ENCODE results near the gene SFTPB.
"Not testable (repeated sequence)": the region's sequence is repeated elsewhere in the genome, so short reads cannot be mapped to it uniquely, and the experiment has no call there.

SFTPB gene

DNA sequence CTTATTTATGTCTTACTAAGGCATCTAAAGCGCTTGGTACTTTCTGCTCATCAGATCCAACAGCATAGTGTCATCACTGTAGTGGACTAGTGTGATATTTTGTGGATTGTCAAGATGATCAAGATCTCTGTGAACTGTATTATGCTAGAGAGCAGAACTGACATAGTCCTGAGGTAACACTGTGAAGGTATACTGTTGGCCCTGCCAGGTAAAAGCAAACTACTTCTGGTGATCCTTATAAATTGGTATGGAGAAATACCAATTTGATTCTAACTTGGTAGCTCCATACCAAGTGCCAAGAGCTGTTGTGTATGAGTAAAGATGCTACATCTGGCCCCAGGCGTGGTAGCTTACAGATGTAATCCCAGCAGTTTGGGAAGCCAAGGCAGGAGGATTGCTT, 15.9 kb downstream of the SFTPB start:
- no peak for DNase-seq

DNA sequence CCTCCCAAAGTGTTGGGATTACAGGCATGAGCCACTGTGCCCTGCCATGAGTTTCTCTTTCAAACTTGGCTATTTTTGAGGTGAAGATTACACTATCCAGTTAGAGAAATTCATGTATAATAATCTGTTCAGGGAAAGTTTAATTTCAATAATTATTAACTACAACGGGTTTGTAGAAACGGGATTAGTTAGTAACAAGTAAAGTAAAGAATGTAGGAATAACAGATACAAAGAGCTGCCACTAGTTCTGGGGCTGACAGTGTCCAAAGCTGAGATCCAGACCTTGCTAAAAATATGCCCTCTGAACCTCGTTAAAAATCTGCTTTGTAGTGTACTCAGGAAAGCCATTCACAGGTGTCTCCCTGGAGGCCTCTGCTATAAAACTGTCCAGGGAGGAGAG, 16.9 kb downstream of the SFTPB start:
- no peak for DNase-seq

DNA sequence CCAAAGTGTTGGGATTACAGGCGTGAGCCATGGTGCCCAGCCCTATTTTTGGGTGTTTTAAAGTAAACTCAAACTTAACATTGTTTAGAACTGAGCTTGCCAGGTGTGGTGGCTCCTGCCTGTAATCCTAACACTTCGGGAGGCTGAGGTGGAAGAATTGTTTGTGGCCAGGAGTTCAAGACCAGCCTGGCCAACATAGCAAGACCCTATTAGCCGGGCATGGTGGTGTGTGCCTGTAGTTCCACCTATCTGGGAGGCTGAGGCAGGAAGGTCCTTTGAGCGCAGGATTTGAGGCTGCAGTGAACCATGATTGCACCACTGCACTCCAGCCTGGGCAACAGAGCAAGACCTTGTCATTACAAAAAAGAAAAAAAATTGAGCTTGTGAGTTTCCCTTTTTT, 17.5 kb downstream of the SFTPB start:
- DNase-seq = no peak

DNA sequence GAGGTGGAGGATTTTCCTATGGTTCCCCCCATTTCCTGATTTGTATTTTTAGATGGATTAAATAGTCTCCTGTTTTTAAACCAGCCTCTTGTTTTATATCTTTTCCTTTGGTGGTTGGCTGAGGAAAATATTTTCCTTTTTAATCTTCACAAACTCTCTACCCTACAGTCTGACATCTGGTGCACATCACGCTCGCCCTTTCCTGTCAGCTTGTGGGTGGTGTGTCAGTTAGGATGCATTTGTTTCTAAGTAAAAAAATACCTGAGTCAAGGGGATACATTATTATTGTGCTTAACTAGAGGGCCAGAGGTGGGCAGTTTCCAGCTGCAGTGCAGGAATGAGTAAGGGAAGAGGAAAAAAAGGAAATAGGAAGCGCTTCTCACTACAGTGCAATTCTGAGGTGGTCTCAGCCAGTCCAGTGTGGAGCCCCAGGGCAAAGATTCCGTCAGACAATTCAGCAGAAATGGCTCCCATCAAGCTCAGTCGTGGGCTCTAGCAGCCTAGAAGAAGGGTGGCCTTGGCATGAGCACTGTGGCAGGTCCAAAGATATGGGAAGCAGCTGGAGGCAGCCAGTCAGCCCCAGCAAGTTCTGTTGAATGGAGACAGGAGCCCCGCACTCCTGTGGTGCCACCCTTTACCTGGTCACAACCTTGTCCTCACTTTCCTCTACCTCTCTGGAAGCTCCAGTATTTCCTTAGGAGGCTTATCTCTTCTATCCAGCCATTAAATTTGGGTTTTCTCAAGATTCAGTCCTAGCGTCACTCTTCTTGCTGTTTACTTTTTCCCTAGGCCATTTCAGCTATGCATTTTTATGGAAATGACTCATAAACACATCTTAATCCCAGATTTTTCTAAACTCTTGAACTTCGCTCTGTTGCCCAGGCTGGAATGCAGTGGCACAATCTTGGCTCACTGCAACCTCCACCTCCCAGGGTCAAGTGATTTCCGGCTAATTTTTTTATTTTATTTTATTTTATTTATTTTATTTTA, 18.5 kb downstream of the SFTPB start:
- no peak for DNase-seq

DNA sequence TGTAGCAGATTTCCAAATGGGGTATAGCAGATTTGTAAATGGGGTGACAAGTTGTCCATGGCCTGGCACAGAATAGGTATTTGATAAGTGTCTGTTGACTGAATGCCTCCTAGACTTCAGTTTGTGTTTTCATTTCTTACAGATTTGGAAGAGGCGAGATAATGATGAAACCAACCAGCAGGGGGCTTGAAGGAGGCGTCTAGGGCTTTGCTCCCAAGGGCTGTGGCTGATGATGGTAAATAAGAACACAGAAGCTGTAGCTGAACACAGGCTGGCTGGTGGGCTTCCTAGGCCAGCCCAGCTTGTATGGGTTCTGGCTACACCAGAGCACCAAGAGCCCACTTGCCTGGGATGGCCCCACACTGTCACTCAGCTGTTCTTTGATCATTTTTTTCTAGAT, 19.4 kb downstream of the SFTPB start:
- DNase-seq = peak; percentile 12

DNA sequence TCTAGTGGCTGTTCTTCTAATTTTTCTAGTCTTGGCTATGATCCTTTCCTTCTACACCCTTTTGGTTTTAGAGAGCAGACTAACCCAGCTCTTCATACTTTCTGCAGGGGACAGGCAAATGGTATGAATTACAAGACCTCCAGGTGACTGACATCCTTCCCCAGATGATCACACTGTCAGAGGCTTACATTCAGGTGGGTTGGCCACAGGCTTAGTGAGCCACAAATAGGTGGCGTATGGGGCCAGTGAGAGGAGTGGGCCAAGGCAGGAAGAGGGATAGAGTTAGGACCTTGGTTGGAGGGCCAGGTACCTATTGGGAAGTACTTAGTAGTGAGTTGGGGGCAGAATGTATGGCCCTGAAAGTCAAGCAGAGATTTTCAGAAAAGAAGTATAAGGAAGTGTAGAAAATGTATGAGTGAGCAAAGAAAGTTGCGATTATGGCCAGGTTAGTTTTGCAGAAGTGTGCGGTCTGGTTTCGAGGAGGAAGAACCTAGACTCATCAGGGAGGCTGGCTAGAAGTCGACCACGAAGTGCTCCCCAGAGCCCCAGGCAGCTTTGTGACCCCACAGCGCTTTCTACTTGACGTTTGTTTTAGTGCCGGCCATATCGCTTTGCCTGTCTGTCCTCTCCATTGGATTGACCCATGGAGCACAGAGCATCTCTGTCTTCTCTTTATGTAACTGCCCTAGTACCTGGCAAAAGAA, 20.0 kb downstream of the SFTPB start:
- DNase-seq = no peak

DNA sequence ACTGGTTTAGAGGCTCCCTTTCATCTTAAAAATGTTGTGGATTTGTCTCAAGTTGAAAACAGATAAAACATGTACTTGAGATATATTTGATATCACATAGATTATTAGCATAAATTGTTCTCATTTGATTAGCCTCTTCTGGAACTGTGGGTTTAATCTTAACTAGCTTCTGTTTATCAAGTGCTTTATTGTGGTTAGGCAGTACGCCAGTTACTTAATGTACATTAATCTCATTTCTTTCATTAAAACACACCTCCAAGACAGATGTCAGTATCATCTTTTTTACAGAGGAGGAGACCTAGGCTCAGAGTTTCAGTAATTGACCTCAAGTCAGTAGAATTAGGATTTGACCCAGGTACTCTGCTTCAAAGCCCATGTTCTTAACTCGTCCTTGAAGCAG, 21.8 kb downstream of the SFTPB start:
- DNase-seq = no peak

DNA sequence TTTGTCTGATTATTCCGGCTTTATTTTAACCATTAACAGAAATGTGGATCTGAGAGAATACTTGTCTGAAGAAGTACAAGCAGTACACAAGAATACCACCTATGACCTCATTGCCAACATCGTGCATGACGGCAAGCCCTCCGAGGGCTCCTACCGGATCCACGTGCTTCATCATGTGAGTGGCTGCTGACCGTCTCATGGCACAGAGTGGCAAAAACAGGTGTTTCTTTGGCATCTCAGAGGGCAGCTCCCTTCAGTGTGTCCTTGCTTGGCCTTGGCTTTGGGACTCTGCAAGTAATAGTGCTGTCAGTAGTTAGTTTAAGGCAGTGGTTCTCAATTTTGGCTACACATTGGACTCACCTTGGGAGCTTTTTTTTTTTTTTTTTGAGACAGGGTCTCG, 23.1 kb downstream of the SFTPB start:
- no peak for DNase-seq

DNA sequence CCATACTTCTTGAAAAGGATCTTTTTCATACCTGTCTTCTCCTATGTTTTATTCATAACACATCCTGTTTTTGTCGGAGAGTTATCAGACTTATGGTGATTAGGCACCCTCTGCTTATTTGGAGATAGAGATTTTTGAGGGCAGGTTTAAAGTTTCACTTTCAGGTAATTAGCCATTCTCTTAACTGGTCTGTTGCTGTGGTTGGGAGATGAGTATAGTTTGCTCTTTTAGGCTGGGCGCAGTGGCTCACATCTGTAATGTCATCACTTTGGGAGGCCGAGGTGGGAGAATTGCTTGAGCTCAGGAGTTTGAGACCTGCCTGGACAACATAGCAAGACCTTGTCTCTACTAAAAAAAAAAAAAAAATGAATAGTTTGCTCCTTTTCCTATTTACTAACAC, 25.3 kb downstream of the SFTPB start:
- peak; percentile 8 for DNase-seq

DNA sequence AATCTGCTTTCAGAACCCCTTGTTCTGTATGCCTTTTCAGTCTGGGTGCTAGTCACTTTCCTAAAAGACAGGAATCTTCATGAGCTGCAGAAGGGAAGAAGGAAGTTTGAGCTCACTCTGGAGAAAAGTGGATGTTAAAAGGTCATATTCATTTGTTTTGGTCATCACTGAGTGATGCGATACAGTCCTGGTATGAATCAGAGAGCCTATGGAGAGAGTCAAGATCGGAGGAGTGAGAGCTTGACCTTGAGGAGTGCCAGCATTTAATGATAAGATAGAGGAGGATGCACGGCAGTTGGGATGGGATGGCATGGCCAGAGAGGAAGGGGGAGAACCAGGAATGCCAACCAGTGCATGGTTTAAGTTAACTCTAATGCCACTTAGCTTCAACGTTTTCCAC, 32.4 kb downstream of the SFTPB start:
- DNase-seq = no peak

DNA sequence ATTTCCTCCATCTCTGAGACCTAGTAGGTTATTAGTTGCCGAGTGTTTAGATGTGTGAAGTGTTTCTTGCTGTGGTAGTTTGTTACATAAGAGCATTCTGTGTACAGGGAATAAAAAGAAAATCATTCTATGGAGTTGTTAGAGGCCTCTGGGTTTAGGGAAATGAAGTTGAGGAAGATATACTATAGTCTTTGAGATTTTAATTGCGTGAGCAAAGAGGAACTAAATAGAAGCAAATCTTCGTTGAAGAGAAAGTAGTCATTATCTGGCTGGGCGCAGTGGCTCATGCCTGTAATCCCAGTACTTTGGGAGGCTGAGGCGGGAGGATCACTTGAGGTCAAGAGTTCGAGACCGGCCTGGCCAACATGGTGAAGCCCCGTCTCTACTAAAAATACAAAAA, 33.0 kb downstream of the SFTPB start:
- no peak for DNase-seq

DNA sequence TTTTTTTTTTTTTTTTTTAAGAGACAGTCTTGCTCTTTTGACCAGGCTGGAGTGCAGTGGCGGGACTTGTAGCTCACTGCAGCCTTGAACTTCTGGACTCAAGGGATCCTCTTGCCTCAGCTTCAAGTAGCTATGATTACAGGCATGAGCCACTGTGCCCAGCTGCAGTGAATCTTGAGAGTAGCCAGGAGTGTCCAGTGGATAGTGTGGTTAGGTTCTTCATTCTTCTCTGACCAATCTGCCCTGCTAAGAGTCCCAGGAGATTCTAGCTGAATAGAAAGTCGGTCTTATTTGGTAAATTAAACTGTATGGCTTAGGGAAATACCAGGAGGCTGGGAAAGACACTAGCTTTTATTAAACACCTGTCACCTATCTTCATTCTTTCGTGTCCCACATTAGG, 36.7 kb downstream of the SFTPB start:
- no peak for DNase-seq

DNA sequence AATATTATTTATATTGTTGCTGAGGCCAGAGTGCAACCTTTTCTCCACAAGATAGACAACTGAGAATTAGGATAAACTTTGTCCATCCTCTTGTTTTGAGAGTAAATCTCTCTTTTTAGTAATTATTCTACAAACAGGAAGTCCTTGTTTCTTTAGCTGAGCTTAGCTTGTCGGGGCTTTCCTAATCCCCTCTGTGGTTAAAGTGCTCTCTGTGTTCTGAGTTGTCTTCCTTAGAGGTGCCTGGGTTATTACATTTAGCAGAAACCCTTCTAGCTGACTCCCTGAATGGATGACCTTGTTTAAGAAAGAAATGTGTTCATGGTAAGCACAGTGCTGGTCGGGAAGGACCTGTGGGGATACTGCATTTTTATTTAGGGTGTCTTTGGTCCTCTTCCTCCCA, 39.3 kb downstream of the SFTPB start:
- no peak for DNase-seq

DNA sequence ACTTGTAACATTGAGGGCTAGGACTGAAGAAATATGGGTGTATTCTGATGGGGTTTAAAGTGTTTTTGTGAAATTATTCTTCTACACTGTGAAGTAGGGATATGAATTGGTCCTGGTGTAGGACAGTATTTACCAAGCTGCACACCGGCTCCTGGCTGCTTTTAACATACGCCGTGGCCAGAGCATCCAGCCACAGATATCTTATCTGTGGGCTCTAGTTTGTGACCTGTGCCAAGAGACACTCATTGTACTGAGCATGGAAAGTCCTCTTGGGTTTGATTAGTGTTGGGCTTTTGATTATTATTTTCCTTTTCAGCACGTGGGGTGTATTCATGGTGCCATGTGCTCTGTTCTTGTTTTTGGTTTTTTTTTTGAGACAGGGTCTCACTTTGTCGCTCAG, 44.0 kb downstream of the SFTPB start:
- no peak for DNase-seq

DNA sequence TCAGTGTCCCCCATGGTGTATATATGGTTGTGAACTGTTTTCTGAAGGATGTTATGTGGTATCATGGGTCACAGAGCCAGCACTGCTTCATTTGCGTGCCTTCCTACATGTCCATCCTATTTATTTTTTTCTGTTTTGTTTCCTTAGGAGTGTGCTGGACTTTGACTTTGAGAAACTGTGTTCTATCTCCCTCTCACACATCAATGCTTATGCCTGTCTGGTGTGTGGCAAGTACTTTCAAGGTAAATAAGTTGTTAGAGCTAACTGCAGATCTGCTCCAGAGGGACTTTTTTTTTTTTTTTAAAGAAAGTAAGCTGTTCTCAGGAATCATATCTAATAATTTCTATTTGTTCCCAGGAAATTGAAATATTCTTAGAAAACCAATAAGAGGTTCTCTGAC, 46.7 kb downstream of the SFTPB start:
- DNase-seq = no peak

DNA sequence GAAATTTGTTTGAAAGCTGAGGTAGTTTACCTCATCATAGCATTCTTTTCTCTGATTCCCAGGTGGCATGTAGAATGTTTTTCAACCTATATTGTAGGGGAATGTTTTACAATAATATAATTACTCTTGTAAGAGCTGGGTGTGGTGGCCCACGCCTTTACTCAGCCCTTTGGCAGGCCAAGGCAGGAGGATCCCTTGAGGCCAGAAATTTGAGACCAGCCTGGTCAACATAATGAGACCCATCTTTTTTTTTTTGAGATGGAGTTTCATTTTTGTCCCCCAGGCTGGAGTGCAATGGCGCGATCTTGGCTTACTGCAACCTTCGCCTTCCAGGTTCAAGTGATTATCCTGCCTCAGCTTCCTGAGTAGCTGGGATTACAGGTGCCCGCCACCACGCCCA, 48.4 kb downstream of the SFTPB start:
- no peak for DNase-seq

DNA sequence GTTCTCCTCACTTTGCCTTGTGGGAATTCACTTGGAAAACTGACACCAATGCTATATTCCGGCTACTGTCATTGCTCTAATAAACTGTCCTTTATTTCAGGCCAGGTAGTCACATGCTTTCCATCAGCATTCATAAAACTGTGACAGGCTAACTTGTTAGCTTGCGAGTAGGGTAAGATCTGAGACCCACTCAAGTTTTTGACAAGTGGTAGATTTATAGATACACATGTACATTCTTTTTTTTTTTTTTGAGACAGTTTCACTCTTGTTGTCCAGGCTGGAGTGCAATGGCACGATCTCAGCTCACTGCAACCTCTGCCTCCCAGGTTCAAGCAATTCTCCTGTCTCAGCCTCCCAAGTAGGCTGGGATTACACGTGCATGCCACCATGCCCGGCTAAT, 50.3 kb downstream of the SFTPB start:
- not testable (repeated sequence) for DNase-seq

DNA sequence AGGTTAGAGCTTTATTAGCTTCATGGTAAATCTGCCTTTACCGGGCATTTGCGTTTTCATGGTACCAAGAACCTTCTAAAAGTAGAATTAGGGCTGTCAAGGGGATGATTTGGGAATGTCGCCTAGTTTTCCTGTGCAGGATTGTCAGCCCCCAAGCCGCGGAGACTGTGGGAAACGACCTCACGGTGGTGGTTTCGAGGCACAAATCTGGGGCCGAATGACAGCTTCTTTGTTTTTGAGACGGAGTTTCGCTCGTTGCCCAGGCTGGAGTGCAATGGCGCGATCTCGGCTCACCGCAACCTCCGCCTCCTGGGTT, 52.6 kb downstream of the SFTPB start:
- DNase-seq = no peak

DNA sequence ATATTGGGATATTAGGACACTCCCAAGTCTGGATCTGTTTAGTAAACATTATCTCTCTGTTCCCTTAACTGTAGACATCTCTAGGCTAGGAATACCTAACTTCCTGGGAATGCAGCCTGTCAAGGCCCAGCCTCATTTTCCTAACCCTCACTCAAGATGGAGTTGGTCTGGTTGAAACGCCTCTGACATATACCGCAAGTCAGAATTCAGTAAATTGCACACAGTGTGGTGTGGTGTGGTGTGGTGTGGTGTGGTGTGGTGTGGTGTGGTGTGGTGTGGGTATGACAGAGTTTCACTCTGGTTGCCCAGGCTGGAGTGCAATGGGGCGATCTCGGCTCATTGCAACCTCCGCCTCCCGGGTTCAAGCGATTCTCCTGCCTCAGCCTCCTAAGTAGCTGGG, 53.2 kb downstream of the SFTPB start:
- DNase-seq = not testable (repeated sequence)

DNA sequence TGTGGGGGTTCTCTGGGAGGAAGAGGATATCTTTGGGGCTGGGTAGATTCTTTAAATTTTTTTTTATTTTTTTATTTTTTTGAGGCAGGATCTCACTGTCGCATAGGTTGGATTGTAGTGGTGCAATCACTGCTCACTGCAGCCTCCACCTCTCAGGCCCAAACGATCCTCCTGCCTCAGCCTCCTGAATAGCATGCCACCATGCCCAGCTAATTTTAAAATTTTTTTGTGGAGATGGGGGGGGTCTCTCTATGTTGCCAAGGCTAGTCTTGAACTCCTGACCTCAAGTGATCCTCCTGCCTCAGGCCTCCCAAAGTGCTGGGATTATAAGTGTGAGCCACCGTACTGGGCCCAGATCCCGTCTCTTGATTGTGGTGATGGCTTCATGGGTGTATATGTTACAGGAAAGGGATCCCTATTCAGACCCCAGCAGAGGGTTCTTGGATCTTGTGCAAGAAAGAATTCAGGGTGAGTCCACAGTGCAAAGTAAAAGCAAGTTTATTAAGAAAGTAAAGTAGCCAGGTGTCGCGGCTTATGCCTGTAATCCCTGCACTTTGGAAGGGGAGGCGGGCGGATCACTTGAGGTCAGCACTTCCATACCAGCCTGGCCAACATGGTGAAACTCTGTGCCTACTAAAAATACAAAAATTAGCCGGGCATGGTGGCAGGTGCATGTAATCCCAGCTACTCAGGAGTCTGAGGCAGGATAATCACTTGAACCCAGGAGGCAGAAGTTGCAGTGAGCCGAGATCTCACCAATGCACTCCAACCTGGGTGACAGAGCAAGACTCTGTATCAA, 54.1 kb downstream of the SFTPB start:
- no peak for DNase-seq

DNA sequence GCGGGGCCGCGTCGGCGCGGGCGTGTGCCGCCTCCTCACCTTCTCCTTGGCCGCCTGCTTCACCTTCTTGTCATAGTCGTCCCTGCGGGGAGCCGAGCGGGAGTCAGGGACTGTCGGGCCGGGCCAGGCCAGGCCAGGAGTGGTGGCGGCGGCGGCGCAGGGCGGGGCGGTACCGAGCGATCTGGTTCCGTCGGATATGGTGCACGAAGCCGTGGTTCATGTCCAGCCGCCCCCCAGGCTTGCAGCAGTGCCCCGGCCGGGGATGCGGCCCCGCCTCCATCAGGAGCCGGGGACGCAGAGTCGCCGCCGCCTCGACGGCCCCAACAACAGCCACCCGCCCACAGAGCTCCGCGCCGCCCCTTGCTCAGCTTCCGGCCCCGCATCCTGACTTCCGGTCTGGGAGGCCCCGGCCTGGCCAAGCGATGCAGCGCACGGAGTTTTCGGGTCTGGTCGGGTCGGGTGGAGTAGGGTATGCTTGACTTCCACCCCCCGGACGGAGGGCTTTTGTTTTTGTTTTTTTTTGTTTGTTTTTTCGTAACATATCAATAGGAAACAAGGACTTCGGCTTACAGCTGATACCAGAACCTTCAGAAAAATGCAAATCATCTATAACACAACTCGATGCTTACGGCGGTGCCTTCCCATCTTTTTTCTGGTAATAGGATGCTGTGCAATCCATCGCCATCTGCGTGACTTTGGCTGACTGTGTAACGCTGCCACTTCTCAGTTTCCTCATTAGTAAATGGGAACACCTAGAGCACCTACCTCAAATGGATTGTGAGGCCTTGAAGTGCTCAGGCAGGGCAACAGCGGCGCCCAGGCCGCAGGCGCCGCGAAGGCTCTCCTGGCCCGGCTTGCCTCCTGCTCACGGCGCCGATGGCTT, 56.1 kb downstream of the SFTPB start, which contains the start of gene C2orf68:
C2orf68 (minus strand) TSS at position 362 of the 883 bp plus-strand sequence; CDS start at position 280, 82 bp downstream.
- DNase-seq = peak; percentile 86

DNA sequence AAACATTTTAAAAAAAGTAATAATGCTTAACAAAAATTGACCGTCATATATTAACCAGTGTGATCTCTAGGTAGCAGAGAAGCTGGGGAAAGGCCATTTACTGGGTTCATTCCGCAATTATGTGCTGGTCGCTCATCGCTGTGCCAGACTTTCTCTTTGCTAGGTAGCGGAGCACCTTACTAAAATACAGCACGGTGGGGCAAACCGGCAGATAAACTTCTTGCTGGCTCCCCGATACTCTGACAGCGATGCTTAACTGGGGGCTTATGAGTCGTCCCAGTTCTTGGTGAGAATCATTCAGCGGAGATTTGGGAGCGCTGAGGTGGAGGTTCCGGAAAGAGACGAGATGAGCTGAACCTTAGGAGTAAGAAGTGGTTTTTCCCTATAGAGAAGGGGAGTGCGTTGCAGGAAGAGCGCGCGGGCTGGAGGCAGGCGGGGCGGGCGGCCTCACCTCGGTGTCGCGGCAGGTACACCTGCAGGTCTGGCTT, 56.7 kb downstream of the SFTPB start:
- no peak for DNase-seq

Data from CD4-positive, alpha-beta T cell treated with Interleukin-21 for 1 hour (primary cell).